HCT116 (cell line): ENCODE measurements around the gene XAGE1B.

ENCODE experiments used
- CBX3 ChIP-seq: IDR thresholded peaks from 2 replicates; pipeline ENCODE4 v1.6.1; 2012; ENCODE audit warnings: low read depth
- ELF1 ChIP-seq: IDR thresholded peaks from 2 replicates; pipeline ENCODE4 v1.6.1; 2012; ENCODE audit warnings: low read depth, borderline replicate concordance
- EZH2 ChIP-seq: fragments of 200-600 bp; sonication (generic); IDR thresholded peaks from 2 replicates; pipeline ENCODE4 v1.6.1; 2017; ENCODE audit warnings: antibody characterized with exemption, mixed run types
- EZH2phosphoT487 ChIP-seq: fragments of 200-600 bp; IDR thresholded peaks from 2 replicates; pipeline ENCODE4 v1.6.1; 2018; ENCODE audit warnings: antibody characterized with exemption, borderline replicate concordance
- FOSL1 ChIP-seq: IDR thresholded peaks from 2 replicates; pipeline ENCODE4 v1.6.1; 2012; ENCODE audit warnings: low read depth
- POLR2A ChIP-seq: IDR thresholded peaks from 2 replicates; pipeline ENCODE4 v1.7.0; 2011; ENCODE audit warnings: borderline replicate concordance; ENCODE audit not compliant: insufficient read depth, insufficient read length; ENCODE audit errors: extremely low read depth
- SIN3A ChIP-seq: IDR thresholded peaks from 2 replicates; pipeline ENCODE4 v1.6.1; 2012; ENCODE audit warnings: low read depth
- TCF7L2 ChIP-seq: IDR thresholded peaks from 2 replicates; pipeline ENCODE4 v1.7.0; 2011; ENCODE audit warnings: borderline replicate concordance, inconsistent platforms; ENCODE audit not compliant: insufficient read depth, insufficient read length; ENCODE audit errors: extremely low read depth
- ZNF274 ChIP-seq: fragments of 200-500 bp; sonication (Bioruptor generic); IDR thresholded peaks from 2 replicates; pipeline ENCODE4 v1.6.1; 2014; ENCODE audit warnings: mild to moderate bottlenecking, low read depth, low read length, inconsistent platforms
- TF ChIP-seq, protein P1 (sequence below), 3 experiments: fragments of 200-600 bp in 1 of 3; sonication (generic) in 1 of 3; IDR thresholded peaks in 2 of 3; conservative IDR thresholded peaks in 1 of 3; 2 replicates each; pipeline ENCODE4 v1.5.1; 2012 to 2017; ENCODE audit warnings: low read depth in 2 of 3, low read length in 2 of 3, antibody characterized with exemption in 1 of 3, borderline replicate concordance in 1 of 3, control low read depth in 1 of 3, mild to moderate bottlenecking in 1 of 3, mixed read lengths in 1 of 3, mixed run types in 1 of 3, moderate library complexity in 1 of 3; ENCODE audit not compliant: insufficient read depth in 1 of 3
- TF ChIP-seq, protein P2 (sequence below): IDR thresholded peaks from 2 replicates; pipeline ENCODE4 v1.6.1; 2012; ENCODE audit warnings: low read depth
- TF ChIP-seq, protein P3 (sequence below): IDR thresholded peaks from 2 replicates; pipeline ENCODE4 v1.6.1; 2012

DNA sequence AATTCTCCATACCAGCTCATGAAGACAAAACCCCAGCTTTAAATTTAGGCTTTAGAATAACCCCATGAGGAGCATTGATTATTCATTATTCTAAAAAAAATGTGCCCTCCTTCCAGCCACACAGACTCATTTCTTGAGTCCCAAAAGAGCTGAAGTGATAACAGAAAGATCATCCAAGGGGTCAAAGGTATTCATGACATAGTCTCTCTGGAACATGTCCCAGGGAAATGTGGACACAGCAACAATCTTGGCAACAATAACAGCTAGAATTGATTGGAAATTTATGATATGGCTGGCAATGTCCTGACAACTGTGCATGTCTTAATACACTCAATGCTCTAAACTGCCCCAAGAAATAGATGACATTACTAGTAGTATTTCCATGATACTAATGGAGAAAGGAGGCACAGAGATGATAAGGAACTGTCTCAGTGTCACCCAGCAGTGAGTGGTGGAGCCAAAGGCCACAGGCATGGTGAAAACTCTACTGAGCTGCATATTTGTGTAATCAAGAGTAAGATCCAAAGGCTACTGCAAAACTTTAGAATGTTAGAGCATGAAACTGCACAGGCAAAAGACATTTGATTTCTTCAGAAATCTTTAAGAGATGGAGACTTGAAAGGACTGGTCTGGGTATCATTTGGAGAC lies 37.3 kb upstream of the XAGE1B start:
- TF ChIP-seq EZH2: no peak
- TF ChIP-seq, protein P1, sequence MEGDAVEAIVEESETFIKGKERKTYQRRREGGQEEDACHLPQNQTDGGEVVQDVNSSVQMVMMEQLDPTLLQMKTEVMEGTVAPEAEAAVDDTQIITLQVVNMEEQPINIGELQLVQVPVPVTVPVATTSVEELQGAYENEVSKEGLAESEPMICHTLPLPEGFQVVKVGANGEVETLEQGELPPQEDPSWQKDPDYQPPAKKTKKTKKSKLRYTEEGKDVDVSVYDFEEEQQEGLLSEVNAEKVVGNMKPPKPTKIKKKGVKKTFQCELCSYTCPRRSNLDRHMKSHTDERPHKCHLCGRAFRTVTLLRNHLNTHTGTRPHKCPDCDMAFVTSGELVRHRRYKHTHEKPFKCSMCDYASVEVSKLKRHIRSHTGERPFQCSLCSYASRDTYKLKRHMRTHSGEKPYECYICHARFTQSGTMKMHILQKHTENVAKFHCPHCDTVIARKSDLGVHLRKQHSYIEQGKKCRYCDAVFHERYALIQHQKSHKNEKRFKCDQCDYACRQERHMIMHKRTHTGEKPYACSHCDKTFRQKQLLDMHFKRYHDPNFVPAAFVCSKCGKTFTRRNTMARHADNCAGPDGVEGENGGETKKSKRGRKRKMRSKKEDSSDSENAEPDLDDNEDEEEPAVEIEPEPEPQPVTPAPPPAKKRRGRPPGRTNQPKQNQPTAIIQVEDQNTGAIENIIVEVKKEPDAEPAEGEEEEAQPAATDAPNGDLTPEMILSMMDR (IDR thresholded peaks at IDR 0.05 in 2 of 3, conservative IDR thresholded peaks at IDR 0.05 in 1 of 3; ENCODE audit: borderline replicate concordance in 1 of 3, insufficient read depth in 1 of 3, low read depth in 2 of 3, low read length in 2 of 3): no peak
- TF ChIP-seq, protein P2, sequence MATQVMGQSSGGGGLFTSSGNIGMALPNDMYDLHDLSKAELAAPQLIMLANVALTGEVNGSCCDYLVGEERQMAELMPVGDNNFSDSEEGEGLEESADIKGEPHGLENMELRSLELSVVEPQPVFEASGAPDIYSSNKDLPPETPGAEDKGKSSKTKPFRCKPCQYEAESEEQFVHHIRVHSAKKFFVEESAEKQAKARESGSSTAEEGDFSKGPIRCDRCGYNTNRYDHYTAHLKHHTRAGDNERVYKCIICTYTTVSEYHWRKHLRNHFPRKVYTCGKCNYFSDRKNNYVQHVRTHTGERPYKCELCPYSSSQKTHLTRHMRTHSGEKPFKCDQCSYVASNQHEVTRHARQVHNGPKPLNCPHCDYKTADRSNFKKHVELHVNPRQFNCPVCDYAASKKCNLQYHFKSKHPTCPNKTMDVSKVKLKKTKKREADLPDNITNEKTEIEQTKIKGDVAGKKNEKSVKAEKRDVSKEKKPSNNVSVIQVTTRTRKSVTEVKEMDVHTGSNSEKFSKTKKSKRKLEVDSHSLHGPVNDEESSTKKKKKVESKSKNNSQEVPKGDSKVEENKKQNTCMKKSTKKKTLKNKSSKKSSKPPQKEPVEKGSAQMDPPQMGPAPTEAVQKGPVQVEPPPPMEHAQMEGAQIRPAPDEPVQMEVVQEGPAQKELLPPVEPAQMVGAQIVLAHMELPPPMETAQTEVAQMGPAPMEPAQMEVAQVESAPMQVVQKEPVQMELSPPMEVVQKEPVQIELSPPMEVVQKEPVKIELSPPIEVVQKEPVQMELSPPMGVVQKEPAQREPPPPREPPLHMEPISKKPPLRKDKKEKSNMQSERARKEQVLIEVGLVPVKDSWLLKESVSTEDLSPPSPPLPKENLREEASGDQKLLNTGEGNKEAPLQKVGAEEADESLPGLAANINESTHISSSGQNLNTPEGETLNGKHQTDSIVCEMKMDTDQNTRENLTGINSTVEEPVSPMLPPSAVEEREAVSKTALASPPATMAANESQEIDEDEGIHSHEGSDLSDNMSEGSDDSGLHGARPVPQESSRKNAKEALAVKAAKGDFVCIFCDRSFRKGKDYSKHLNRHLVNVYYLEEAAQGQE: no peak
- TF ChIP-seq POLR2A: no peak
- no peak for TF ChIP-seq CBX3
- TF ChIP-seq SIN3A: no peak
- no peak for TF ChIP-seq TCF7L2
- TF ChIP-seq ELF1: no peak
- no peak for TF ChIP-seq ZNF274
- no peak for TF ChIP-seq FOSL1
- TF ChIP-seq, protein P3, sequence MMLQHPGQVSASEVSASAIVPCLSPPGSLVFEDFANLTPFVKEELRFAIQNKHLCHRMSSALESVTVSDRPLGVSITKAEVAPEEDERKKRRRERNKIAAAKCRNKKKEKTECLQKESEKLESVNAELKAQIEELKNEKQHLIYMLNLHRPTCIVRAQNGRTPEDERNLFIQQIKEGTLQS: no peak
- TF ChIP-seq EZH2phosphoT487: no peak
